PC-3 (cell line): ENCODE data around the gene ZNF804A. TPM values are rescaled to one million over a fixed set of nuclear protein-coding genes. Genes with fewer than 3 reads are reported as not detected.

ENCODE experiments used
- ATAC-seq: fragments of 200-7000 bp; cut with Tn5 transposase; 2 replicates; pipeline ENCODE4 v1.9.1; 2020; ENCODE audit warnings: mild to moderate bottlenecking, moderate library complexity
- BruUV-seq: library from RNA; stranded (reverse); fragments of 400-500 nt; replicated peaks from 2 replicates; lab custom pipeline; 2021; lab: Mats Ljungman, UMichigan
- CTCF ChIA-PET: fragments of 300-600 bp; sonication (Branson Sonifier 250); formaldehyde crosslinking; loops from one replicate; lab custom pipeline; 2022; ENCODE audit warnings: antibody characterized with exemption; lab: Charles Lee
- POLR2A ChIA-PET: fragments of 300-600 bp; sonication (Branson Sonifier 250); formaldehyde crosslinking; loops from one replicate; lab custom pipeline; 2022; ENCODE audit warnings: antibody characterized with exemption; ENCODE audit not compliant: unreplicated experiment; lab: Charles Lee
- DNase-seq: peaks from one replicate; pipeline ENCODE4 v3.0.0-alpha.2; 2015
- H2AFZ ChIP-seq: fragments of 300-600 bp; sonication (generic); 2 replicates; pipeline ENCODE4 v1.6.0; 2016; ENCODE audit warnings: antibody characterized with exemption, low read length
- H3F3A ChIP-seq: fragments of 300-600 bp; sonication (generic); one replicate; pipeline ENCODE4 v1.6.0; 2017; ENCODE audit warnings: antibody characterized with exemption, low read length, control low read depth, mild to moderate bottlenecking; ENCODE audit not compliant: unreplicated experiment
- H3K27ac ChIP-seq: fragments of 300-600 bp; sonication (generic); 2 replicates; pipeline ENCODE4 v1.5.1; 2016; ENCODE audit warnings: mild to moderate bottlenecking, low read length
- H3K27me3 ChIP-seq: fragments of 300-600 bp; sonication (generic); 2 replicates; pipeline ENCODE4 v1.6.1; 2016; ENCODE audit warnings: low read length, mixed read lengths
- H3K36me3 ChIP-seq: fragments of 300-600 bp; sonication (generic); 2 replicates; pipeline ENCODE4 v1.6.1; 2016; ENCODE audit warnings: low read depth, mixed run types, low read length, mixed read lengths
- H3K4me1 ChIP-seq: fragments of 300-600 bp; sonication (generic); 2 replicates; pipeline ENCODE4 v1.5.1; 2016; ENCODE audit warnings: low read length; ENCODE audit not compliant: insufficient read depth
- H3K4me2 ChIP-seq: fragments of 300-600 bp; sonication (generic); 2 replicates; pipeline ENCODE4 v1.6.0; 2016; ENCODE audit warnings: low read length
- H3K4me3 ChIP-seq: fragments of 300-600 bp; sonication (generic); 2 replicates; pipeline ENCODE4 v1.5.1; 2016; ENCODE audit warnings: mild to moderate bottlenecking, low read length, mixed read lengths
- H3K79me2 ChIP-seq: fragments of 300-600 bp; sonication (generic); 2 replicates; pipeline ENCODE4 v1.6.1; 2017; ENCODE audit warnings: low read length, mixed read lengths
- H3K9ac ChIP-seq: fragments of 300-600 bp; sonication (generic); 2 replicates; pipeline ENCODE4 v1.6.0; 2016; ENCODE audit warnings: mild to moderate bottlenecking, low read length
- H3K9me2 ChIP-seq: fragments of 300-600 bp; sonication (generic); replicated peaks from 2 replicates; pipeline ENCODE4 v1.6.1; 2016; ENCODE audit warnings: mixed run types, low read length, mixed read lengths
- H3K9me3 ChIP-seq: fragments of 300-600 bp; sonication (generic); 2 replicates; pipeline ENCODE4 v1.6.1; 2016; ENCODE audit warnings: low read length, mixed read lengths
- H4K20me1 ChIP-seq: fragments of 300-600 bp; sonication (generic); 2 replicates; pipeline ENCODE4 v1.6.1; 2016; ENCODE audit warnings: low read length, mixed read lengths
- EZH2 ChIP-seq: fragments of 300-600 bp; sonication (generic); IDR thresholded peaks from one replicate; pipeline ENCODE4 v1.6.1; 2017; ENCODE audit warnings: antibody characterized with exemption, mild to moderate bottlenecking, low read length; ENCODE audit not compliant: unreplicated experiment
- EZH2phosphoT487 ChIP-seq: fragments of 300-600 bp; sonication (generic); IDR thresholded peaks from 2 replicates; pipeline ENCODE4 v1.6.1; 2018; ENCODE audit warnings: mild to moderate bottlenecking, antibody characterized with exemption, low read length, borderline replicate concordance
- intact Hi-C: fragments of 100-400 bp; cut with micrococcal nuclease; formaldehyde crosslinking; loops from 2 replicates; pipeline ENCODE4 v1.9.0; 2023
- total RNA-seq: library from RNA; depleted of rRNA; stranded (reverse); fragments of >200 nt; gene quantifications from 2 replicates; pipeline ENCODE4 v1.2.3, GENCODE V29; 2014
- TF ChIP-seq, protein P1 (sequence below): fragments of 300-600 bp; sonication (generic); conservative IDR thresholded peaks from 2 replicates; pipeline ENCODE4 v1.5.1; 2017; ENCODE audit warnings: antibody characterized with exemption, low read depth, mild to moderate bottlenecking, low read length

ZNF804A gene
- total RNA-seq, 1 experiment from 2014 or later: 1.9 TPM

DNA sequence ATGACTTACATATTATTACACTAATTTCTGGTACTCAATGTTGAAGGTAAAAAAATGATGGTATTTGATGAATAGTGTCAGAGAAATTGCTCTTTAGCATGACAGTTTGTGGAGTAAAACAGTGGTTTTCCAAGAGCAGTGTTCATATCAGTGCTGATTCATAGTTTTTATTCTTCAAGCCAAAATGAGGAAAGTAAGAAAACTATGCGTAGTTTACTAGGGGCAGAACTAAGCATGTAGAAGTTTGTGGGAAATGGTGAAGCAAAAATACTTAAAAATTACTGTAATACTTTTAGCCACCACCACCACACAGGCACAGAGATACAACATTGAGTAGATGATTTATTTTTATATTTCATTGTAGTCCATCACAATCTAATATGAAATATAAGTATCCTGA lies 137.3 kb downstream of the ZNF804A start:
- Histone ChIP-seq H3K4me2 (no peak overlapping the region), H3F3A (no peaks in the 10 kb centered on the region), H3K9me3 (no peaks in the 10 kb centered on the region), H3K9me2 (no peaks in the 10 kb centered on the region), H3K4me3 (no peak overlapping the region), H3K9ac (no peak overlapping the region), H3K27me3 (no peaks in the 10 kb centered on the region), H4K20me1 (no peaks in the 10 kb centered on the region), H3K36me3 (no peaks in the 10 kb centered on the region), H2AFZ (no peak overlapping the region), H3K27ac (no peak overlapping the region), H3K79me2 (no peaks in the 10 kb centered on the region), H3K4me1 (no peaks in the 10 kb centered on the region)
- CTCF ChIA-PET: no interaction called here
- TF ChIP-seq, protein P1, sequence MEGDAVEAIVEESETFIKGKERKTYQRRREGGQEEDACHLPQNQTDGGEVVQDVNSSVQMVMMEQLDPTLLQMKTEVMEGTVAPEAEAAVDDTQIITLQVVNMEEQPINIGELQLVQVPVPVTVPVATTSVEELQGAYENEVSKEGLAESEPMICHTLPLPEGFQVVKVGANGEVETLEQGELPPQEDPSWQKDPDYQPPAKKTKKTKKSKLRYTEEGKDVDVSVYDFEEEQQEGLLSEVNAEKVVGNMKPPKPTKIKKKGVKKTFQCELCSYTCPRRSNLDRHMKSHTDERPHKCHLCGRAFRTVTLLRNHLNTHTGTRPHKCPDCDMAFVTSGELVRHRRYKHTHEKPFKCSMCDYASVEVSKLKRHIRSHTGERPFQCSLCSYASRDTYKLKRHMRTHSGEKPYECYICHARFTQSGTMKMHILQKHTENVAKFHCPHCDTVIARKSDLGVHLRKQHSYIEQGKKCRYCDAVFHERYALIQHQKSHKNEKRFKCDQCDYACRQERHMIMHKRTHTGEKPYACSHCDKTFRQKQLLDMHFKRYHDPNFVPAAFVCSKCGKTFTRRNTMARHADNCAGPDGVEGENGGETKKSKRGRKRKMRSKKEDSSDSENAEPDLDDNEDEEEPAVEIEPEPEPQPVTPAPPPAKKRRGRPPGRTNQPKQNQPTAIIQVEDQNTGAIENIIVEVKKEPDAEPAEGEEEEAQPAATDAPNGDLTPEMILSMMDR: no peak
- TF ChIP-seq EZH2phosphoT487 (no peak), EZH2 (no peak)
- DNase-seq (no peak), ATAC-seq (no peak)
- BruUV-seq: no TSS peak
- POLR2A ChIA-PET: no interaction called here
- intact Hi-C loops: no loop called here

DNA sequence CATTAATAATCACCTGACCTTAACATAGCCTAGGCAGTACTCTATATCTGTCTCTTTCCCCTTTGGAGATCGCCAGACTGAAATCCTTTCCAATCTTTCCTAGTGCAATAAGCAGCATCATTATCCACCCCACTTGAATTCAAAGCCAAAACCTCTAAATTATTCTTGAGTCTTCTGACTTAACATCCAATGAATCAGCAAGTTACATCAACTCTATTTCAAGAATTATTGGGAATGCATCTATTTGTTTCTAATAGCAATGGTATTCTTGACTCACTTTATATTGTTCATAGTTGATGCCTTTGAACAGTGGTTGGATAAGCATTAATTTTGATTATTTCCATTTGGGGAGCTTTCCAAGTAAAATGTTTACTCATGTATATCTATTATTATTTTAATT lies 144.8 kb downstream of the ZNF804A start:
- no peak for TF ChIP-seq EZH2
- TF ChIP-seq EZH2phosphoT487: no peak
- no peaks in the 10 kb centered on the region for H3K36me3 ChIP-seq
- H2AFZ ChIP-seq: no peak overlapping the region
- H3K27ac ChIP-seq: no peak overlapping the region
- no peaks in the 10 kb centered on the region for H4K20me1 ChIP-seq
- DNase-seq (no peak), ATAC-seq (no peak)
- no peaks in the 10 kb centered on the region for H3K9me3 ChIP-seq
- ChIA-PET POLR2A (no interaction called here), CTCF (no interaction called here)
- intact Hi-C loops: no loop called here
- H3K79me2 ChIP-seq: no peaks in the 10 kb centered on the region
- H3K4me3 ChIP-seq: no peak overlapping the region
- H3K9me2 ChIP-seq: no peaks in the 10 kb centered on the region
- no peak overlapping the region for H3K9ac ChIP-seq
- no peaks in the 10 kb centered on the region for H3F3A ChIP-seq
- H3K4me1 ChIP-seq: no peaks in the 10 kb centered on the region
- H3K4me2 ChIP-seq: no peak overlapping the region
- H3K27me3 ChIP-seq: no peaks in the 10 kb centered on the region
- BruUV-seq: no TSS peak

DNA sequence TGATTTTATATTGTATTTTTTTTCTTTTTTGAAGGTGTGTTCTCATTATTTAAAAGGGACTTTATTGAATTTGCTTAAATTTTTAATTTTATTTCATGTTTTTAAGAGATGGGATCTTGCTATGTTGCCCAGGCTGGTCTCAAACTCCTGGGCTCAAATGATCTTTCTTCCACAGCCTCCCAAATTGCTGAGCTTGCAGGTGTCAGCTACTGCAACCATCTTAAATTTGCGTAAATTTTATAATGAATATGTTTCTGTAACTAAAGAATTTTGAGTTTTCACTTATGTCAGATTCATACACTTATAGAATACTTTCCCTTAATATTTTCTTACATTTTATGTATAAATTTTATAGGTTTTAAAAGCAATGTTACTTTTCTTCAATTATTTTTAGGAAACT lies 157.8 kb downstream of the ZNF804A start:
- Histone ChIP-seq H3K79me2 (no peaks in the 10 kb centered on the region), H3K27me3 (no peaks in the 10 kb centered on the region), H3K36me3 (no peaks in the 10 kb centered on the region), H3K27ac (no peak overlapping the region), H3K4me3 (no peak overlapping the region), H3K4me2 (no peak overlapping the region), H3F3A (no peaks in the 10 kb centered on the region), H3K9ac (no peak overlapping the region), H4K20me1 (no peaks in the 10 kb centered on the region), H3K4me1 (no peaks in the 10 kb centered on the region), H3K9me3 (no peaks in the 10 kb centered on the region), H2AFZ (no peak overlapping the region), H3K9me2 (no peaks in the 10 kb centered on the region)
- ChIA-PET CTCF (no interaction called here), POLR2A (no interaction called here)
- BruUV-seq: no TSS peak
- DNase-seq: no peak
- intact Hi-C loops: no loop called here
- TF ChIP-seq, protein P1: no peak
- no peak for TF ChIP-seq EZH2
- no peak for TF ChIP-seq EZH2phosphoT487
- ATAC-seq: no peak
